ENCODE data around the gene SH3D21. TPM values are rescaled to one million over a fixed set of nuclear protein-coding genes. Genes with fewer than 3 reads are reported as not detected.
A peak's percentile ranks its signal among the peaks of the same experiment; 100 is the strongest.

Gene SH3D21
- total RNA-seq, 4 donors from 2014 or later: 0.10 to 1.4 (median 0.46) TPM

- no peak overlapping the region for H3K4me3 ChIP-seq
- DNase-seq (no peak), ATAC-seq (no peak)
- TF ChIP-seq POLR2A (IDR thresholded peaks at IDR 0.05): no peak
- TF ChIP-seq CTCF (IDR thresholded peaks at IDR 0.05 in 4 of 5, conservative IDR thresholded peaks at IDR 0.05 in 1 of 5): no peak
- H3K27me3 ChIP-seq: no peaks in the 10 kb centered on the region
- H3K4me1 ChIP-seq: peaks cover 13 to 22% of the 10 kb centered on the region in 2 donors
- no peaks in the 10 kb centered on the region for H3K9me3 ChIP-seq
- H3K36me3 ChIP-seq: peaks cover 0 to 78% of the 10 kb centered on the region in 2 donors
- H3K27ac ChIP-seq: no peak overlapping the region
- intact Hi-C loops (cut with DNase I; ENCODE audit: low total_unique reads) (no loop called here), in situ Hi-C loops (cut with MboI; ENCODE audit: low sequenced_read_pairs in 4 of 4) (loop anchor here in 1 of 4 donors (10.0 kb wide), 1 partner anchor 59 kb away; no protein-coding TSS in a partner anchor)
Measured at GRCh38 chr1:36355811-36356210, 49.6 kb downstream of the SH3D21 start.

DNA sequence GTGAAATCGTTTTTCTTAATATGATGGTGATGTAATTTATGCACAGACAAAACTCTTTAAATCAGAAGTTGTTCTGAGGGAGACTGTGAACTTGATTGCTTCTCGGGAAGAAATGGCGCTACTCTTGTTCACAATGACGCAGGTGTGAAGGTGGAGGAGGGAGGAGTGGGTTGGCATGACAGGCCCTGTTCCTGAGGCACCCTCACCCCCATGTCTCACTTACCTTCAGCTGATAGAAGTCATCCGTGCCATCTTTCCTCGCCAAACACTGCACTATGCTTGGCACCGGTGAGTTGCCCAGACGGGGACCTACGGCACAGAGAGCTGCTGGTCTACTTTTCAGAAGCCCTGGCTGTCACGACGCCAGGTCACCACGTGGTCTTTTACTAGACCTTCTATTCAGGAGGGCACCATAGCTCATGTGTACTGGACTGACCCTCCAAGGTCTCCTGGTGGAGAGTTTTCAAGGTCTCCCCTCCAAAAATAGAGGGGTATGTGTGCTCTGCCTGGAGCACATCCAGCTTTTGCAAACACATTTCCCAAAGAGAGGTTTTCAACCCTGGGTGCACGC is 52.4 kb downstream of the SH3D21 start:
- no peak overlapping the region for H3K27ac ChIP-seq
- peaks cover 0 to 86% of the 10 kb centered on the region in 2 donors for H3K36me3 ChIP-seq

DNA sequence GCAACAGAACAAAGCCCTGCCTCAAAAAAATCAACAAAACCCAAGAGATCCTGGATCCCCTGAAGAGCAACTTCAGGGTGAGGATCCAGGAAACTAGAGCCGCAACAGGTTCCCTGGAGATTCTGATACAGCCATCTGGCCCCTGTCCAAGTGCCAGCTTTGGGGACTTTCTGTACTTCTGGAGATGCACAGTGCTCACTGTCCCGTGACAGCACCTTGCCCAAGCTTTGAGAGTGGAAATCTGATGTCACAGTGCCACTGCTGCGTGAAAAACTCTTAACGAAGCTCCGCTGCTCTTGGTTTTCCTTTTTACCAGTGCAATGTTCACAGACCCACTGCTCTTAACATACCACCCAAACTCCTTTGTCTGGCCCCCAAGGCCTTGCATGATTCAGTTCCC is 53.2 kb downstream of the SH3D21 start:
- H3K9me3 ChIP-seq: no peaks in the 10 kb centered on the region
- in situ Hi-C loops (cut with MboI; ENCODE audit: low sequenced_read_pairs in 4 of 4): loop anchor here in 1 of 4 donors (10.0 kb wide), 1 partner anchor 55 kb away; no protein-coding TSS in a partner anchor
- peaks cover 3 to 10% of the 10 kb centered on the region in 2 donors for H3K4me1 ChIP-seq
- peaks cover 0 to 79% of the 10 kb centered on the region in 2 donors for H3K36me3 ChIP-seq
- no peak for TF ChIP-seq POLR2A (IDR thresholded peaks at IDR 0.05)
- TF ChIP-seq CTCF (IDR thresholded peaks at IDR 0.05 in 4 of 5, conservative IDR thresholded peaks at IDR 0.05 in 1 of 5): no peak
- ATAC-seq (peak; percentile 33 to 72), DNase-seq (peak in 1 of 2 donors; percentile 42)
- H3K27ac ChIP-seq: peak overlapping the region in 3 of 4 donors; percentile 24 to 53 (median 37)
- H3K4me3 ChIP-seq: no peak overlapping the region
- intact Hi-C loops (cut with DNase I; ENCODE audit: low total_unique reads): no loop called here
- no peaks in the 10 kb centered on the region for H3K27me3 ChIP-seq

More for the DNA sequence above, 52.4 kb downstream of the SH3D21 start:
- H3K4me1 ChIP-seq: peaks cover 3 to 10% of the 10 kb centered on the region in 2 donors
- DNase-seq (no peak), ATAC-seq (no peak)
- in situ Hi-C loops (cut with MboI; ENCODE audit: low sequenced_read_pairs in 4 of 4) (loop anchor here in 1 of 4 donors (10.0 kb wide), 1 partner anchor 56 kb away; no protein-coding TSS in a partner anchor), intact Hi-C loops (cut with DNase I; ENCODE audit: low total_unique reads) (no loop called here)
- H3K9me3 ChIP-seq: no peaks in the 10 kb centered on the region
- no peak for TF ChIP-seq CTCF (IDR thresholded peaks at IDR 0.05 in 4 of 5, conservative IDR thresholded peaks at IDR 0.05 in 1 of 5)
- no peak for TF ChIP-seq POLR2A (IDR thresholded peaks at IDR 0.05)
- H3K27me3 ChIP-seq: no peaks in the 10 kb centered on the region
- H3K4me3 ChIP-seq: no peak overlapping the region

DNA sequence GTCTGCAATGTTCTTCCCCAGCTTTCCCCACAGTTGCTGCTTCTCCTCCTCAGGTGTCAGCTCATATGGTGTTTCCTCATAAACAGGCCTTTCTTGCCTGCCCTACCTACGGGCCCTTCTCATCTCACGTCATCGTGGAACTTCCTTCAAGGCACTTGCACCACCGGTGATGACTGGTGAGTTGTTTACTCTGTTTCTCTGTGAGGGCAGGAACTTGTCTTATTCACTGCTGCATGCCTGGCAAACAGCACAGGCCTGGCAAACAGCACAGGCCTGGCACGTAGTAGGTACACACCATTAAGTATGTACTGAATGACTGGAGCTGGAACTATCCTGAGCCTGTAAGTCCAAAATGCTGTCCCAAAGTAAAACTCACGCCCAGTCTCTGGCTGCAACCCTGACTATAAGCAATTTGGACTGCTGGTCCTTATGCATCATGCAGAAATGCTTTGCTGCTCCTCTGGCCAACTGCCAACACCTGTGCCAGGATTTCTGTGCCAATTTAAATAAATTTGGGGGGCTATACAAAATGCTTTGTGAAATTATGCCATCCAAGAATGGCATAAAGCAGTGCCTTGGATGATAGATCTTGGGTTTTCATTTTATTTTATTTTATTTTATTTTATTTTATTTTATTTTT is 53.9 kb downstream of the SH3D21 start:
- TF ChIP-seq POLR2A (IDR thresholded peaks at IDR 0.05): no peak
- TF ChIP-seq CTCF (IDR thresholded peaks at IDR 0.05 in 4 of 5, conservative IDR thresholded peaks at IDR 0.05 in 1 of 5): no peak
- H3K4me1 ChIP-seq: peaks cover 3 to 11% of the 10 kb centered on the region in 2 donors
- no peak for DNase-seq
- no peak overlapping the region for H3K4me3 ChIP-seq
- H3K9me3 ChIP-seq: no peaks in the 10 kb centered on the region
- intact Hi-C loops (cut with DNase I; ENCODE audit: low total_unique reads) (no loop called here), in situ Hi-C loops (cut with MboI; ENCODE audit: low sequenced_read_pairs in 4 of 4) (loop anchor here in 1 of 4 donors (10.0 kb wide), 1 partner anchor 55 kb away; no protein-coding TSS in a partner anchor)
- H3K36me3 ChIP-seq: peaks cover 0 to 72% of the 10 kb centered on the region in 2 donors
- ATAC-seq: peak; percentile 54 to 69
- no peaks in the 10 kb centered on the region for H3K27me3 ChIP-seq
- H3K27ac ChIP-seq: peak overlapping the region in 3 of 4 donors; percentile 24 to 53 (median 37)
